Measurements from ENCODE around the gene MVB12B. TPM values are rescaled to one million over a fixed set of nuclear protein-coding genes. Genes with fewer than 3 reads are reported as not detected.

Gene MVB12B
- total RNA-seq, 1 donor from 2014 or later: 8.8 TPM

DNA sequence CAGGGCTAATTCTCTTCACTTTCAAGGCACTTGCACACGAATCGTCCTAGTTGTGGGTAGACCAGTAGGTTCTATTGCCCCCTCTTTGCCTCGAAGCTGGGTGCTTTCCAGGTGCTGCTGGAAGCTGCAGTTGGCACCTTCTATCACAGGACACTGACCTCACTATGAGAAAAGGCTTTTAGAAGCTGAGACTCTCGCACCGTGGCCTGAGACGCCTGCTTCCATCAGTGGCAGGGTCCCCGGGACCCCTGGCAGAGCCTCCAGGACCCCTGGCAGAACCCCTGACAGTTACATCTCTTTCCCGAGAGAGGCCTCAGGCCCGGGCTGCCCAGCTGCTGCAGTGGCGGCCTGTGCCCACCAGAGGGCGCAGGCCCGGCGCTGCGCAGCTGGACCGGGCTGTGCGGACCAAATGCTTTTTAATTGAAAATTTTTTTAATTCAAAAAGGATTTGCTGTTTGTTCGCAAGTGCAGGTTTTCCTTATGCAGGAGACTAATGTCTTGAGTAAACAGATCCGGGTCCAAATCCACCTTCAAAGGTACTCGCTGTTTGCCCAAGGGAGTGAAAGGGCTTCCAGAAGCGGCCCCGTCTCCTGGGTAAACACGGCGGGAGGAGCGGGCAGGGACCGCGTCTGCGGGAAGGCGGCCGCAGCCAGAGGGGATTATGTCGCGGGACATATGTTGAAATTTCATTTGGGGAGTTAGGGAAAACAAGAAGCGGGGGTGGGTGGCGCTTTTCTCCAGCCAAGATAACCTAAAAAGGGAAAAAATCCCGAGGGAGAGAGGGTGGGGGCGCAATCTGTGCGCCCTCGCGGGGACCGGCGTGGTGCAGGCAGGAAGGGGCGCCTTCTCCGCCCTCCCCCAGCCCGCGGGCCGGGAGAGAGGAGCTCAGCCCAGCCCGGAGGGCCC is 172.6 kb downstream of the MVB12B start:
- no peak for DNase-seq (ENCODE audit: low spot score)
- peak; percentile 83 for ATAC-seq

DNA sequence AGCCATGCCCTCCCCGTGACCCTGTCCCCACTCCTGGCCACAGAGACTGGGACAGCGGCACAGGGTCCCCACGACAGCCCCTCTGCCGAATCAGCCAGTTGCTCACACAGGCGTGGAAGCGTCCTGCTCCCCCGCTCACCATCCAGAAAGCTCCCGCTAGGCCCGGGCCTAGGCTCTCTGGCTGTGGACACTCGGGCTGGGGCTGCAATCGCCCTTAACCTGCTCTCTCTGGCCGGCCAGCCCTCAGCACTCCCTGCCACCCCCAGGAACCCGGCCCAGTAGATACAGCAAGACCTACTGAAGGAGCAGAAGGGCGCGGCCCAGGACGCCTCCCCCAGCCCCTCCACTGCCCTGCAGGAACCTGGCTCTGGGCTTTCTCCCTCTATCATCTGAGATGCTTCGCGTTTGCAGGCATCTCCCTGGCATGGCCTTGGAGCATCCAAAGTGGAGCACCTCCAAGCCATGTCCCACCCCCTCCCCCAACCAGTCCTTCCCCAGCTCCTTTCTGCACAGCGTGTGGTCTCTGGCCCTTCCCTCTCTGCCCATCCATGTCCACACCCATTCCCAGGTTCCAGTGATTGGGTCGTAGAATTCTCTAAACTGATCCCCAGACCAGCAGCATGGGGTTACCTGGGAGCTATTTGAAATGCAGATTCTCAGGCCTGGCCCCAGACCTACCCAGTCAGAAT is 173.4 kb downstream of the MVB12B start:
- DNase-seq (ENCODE audit: low spot score) (no peak), ATAC-seq (no peak)

DNA sequence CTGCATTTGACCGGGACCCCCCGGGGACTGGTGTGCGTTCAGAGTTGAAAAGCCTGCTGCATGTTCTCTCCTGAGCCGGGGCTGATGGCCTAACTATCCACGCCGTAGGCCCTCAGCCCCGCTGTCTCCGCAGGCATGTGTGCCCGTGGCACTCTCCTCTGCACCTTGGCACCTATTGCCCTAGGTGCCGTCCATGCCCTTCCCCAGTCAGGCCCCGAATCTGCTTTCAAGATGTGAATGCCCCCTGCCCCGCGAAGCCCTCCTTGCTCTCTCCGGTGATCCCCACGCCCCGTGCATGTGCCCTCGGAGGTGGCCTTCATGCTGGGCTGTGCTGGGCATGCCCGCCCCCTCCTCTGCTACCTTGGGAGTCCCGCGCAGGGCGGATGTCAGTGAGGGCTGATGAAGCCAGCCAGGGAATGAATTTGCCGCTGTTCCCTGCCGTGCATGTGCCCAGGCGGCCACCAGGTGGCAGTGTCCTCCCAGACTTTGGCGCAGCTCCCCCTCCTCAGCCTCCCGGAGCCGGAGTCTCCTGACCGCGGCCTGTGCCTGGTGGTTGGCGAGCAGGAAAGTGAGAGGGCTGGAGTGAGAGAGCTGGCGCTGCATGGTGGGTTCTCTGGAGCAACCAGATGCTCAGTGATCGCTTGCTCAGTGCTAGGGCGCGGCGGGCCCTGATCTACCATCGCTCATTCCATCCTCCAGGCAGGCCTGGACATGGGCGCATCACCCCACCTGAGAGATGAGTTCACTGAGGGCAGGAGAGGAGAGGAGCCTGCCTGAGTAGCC is 174.2 kb downstream of the MVB12B start:
- ATAC-seq (peak; percentile 68), DNase-seq (ENCODE audit: low spot score) (no peak)

DNA sequence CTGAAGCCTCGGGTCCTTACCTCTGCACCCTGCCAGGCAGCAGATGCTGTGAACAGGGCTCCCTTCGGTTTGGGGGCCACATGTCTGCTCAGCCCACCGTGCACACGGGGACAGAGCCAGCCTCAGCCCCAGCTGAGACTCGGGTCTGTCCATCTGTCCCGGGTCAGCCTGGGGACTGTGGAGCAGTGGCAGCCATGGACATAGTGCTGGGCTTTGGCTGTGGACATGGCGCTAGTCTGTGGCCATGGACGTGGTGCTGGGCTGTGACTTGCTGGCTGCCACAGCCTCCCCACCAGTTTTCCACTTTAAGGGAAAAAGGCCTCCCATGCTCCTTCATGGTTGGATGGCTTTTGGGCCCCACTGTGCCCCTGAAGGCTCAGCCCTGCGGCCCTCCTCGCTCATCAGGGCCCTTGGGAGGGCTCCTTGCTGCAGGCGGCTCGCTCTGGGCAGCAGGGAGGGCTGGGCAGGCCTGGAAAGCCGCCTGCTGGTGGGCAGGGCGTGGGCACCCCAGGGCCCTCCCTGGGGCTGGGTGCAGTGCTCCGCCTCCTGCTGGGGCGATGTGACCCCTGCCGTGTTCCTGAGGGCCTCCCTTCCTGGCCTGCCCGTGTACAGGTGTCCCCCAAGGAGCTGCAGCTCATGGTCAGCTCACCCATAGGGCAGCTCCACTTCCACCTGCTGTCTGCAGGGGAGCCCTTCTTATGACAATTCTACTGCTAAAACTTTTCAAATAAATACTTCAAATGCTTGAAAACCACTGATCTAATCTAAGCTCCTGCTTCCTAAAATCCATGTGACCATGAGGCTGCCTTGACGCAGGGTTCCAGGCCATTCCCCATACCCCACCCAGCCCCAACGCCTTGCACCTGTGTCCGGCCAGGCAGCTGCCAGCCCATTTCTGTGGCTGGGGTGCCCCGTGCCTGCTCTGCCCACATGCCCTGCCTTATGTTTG is 175.0 kb downstream of the MVB12B start:
- no peak for ATAC-seq
- no peak for DNase-seq (ENCODE audit: low spot score)

DNA sequence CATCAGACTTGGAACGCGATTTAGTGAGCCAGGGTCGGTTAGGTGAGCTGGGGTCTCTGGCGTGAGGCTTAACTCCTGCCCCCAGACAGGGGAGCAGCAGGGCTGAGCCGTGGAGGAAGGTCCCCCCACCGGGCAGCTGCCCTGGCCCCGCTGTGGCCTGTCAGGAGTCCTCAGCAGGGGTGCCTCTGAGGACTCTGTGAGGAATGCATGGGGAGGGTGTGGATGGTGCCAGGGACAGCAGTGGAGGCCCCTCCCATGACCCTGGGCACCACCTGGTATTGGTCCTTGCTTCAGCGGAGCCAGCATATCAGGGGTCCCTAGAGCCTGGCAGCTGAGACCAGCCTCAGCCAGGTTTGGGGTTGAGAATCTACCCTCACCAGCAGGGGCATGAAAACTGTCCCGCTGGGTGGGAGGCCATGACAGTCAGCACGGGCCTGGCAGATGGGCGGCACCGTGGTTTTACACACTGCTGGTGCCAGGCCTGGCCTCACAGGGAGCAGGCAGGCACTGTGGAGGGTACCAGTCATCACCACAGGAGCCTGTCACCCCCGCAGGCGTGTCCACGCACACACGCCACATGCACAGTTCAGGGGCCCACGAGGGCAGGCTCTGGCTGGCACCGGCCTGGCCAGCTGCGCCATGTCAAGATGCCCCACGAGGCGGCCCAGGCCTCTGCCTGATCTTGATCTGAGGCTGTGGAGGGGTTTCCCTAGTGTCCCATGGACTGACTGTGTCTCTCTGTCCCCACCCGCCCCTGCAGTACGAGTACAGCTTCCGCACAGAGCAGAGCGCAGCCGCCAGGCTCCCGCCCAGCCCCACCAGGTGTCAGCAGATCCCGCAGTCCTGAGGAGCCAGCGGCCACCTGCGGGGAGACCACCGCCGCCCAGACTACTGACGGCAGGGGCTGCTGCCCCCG is 176.0 kb downstream of the MVB12B start:
- no peak for DNase-seq (ENCODE audit: low spot score)
- ATAC-seq: no peak

DNA sequence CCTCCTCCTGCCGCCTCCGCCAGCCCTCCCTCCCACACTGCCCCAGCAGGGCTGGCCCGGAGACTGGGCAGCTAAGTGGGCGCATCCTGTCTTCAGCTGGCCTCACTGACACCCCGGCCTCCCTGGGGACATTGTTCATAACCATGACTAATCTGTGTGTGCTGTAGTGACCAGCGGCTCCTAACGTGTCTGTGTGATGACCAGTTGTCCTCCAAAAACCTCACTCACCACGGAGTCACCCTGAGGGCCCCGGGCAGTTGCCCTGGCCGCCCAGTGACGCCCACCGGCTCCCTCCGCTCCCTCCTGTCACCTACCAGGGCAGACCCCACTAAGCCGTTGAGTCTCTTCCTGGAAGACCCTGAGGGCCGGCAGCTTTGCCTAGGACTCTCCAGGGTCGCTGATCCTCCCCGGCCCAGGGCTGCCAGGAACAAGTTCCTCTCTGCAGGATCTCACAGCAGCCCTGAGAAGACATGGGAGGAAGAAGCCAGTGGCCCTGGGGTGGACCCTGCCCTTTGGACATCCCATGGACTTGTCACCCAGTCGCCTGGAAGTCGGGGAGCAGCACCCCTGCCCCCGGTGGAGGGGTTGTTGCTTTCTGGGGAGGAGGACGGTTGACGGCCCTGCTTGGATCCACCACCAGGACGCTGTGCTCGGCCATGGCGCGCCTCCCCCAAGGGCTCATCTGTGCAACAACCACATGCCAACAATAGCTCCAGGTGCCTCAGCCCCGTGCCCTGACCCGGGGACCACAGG is 176.9 kb downstream of the MVB12B start:
- DNase-seq (ENCODE audit: low spot score) (no peak), ATAC-seq (no peak)

DNA sequence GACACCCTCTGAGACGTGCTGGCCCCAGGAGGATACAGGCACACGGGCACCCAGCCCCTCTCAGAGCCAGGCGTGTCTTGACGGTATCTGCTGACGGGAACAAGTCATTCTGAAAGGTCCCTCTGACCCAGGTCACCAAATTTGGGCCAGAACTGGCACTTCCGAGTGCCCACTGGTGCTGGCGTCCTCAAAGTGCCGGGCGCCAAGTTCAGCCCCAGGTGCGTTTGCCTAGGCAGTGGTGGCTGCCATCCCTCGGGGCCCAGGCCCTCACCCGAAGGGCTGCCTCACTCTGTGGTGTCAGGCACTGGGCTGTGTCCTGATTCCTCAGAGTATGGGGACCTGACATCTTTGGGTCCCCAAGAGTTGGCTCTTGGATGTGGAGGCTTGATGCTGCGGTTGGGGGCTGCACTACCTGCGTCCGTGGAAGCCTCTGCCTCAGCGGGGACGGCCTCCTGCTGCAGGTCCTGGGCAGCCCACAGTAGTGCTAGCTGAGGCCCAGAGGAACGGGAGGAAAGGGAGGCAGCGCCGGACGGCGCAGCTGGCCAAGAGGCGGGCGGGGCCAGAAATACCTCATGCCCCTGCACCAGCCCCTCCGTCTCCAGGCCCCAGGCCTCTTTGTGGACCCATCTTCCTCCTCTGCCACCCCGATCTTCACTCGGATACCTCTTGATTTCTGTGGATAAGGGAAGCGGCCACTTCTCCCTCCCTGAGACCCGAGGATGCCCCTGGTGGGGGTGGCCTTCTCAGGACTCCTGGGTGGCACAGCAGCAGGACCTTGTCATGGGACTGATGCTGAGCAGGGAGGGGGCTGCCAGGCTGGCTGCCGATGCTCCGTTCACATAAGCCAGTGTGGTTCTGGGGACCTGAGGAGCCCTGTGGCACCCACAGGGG is 177.7 kb downstream of the MVB12B start:
- no peak for DNase-seq (ENCODE audit: low spot score)
- ATAC-seq: no peak

DNA sequence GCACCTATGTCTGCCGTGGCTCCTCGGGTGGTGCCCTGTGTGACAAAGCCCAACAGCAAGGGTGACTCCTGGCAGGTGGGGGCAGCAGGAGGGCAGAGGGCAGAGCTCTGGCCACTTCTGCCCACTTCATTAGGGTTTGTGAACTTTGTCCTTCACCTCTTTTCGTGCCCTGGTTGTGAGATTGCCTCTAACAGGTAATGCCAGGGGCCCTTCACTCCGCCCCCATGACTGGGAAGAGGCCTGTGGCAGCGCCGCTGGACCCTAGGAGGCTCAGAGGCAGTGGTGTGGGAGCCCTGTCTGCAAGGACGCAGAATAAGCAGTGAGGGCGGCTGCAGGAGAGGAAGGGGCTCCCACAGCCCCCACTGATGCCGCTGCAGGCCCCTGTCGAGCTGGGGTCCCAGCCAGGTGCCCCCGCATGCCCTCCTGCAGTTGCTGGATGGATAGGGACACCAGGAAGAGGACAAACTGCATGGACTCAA is 178.4 kb downstream of the MVB12B start:
- DNase-seq (ENCODE audit: low spot score) (no peak), ATAC-seq (no peak)

DNA sequence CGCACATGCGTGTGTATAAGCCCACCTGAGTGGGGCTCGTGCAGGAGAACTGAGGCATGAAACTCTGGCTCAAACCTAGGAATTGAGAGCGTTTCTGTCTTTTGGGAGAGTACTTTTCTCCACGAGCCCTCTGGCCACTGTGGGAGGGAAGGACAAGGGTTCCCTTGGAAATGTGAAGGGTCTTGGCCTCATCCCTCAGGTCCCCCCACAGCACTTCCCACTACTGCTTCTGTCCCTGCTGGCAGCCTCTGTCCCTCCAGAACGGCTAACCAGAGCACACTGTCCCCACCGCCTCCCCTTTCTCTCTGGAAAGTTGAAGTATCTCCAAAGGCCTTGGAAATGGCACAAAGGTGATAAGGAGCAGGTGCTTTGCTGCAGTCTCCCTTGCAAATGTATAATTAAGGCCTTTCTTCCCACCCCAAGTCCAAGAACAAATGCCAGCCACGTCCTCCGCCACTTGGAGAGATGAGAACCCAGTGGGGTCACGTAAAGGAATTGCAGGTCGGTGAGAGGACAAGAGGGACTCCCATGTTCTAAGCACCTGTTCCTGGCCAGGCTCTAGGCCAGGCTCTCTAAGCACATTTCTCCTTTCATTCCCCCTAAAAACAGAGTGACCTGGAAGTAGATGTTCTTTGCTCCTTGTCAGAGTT is 179.2 kb downstream of the MVB12B start:
- no peak for DNase-seq (ENCODE audit: low spot score)

DNA sequence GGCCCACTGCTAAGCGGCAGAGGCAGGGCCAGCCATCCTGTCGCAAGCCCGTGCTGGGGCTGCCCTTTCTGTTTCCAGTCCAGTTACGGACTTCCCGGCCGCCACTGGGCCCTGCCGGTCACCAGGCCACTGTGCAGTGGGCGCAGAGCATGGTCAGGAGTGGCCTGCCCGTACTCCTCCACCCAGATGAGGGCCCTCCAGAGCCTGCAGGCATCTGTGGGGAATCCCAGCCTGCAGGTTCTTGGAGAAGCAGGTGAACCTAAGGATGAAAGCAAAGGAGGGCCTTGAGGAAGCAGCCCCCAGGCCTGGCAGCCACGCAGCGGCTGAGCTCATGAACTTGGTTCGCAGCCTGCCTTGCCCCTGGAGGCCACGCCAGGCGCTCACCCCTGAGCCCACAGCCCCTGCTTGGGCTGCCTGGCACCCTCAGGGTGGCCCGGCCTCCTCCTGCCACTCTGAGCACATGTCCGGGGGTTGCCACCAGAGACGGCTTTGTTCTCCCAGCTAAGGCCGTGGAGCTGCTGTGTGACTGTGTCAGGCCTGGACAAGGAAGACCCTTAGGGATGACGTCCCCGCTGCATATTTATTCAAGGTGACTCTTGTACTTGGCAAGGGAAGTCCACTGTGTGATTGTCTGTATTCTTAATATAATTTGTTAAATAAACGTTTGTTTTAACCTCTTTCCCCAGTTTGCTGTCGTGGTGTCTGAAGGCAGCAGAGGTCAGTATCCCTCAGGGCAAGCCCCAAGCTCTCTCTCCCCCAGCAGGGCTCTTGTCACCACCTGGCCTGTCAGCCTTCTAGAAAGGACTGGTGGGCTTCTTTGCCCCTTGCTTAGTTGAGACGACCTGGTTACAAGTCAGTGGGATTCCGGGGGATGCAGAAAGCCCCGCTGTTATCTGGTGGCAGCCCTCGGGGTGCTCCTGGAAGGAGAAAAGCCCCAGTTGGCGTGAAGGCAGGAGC is 180.0 kb downstream of the MVB12B start:
- ATAC-seq: peak; percentile 13
- no peak for DNase-seq (ENCODE audit: low spot score)

More for the DNA sequence above, 179.2 kb downstream of the MVB12B start:
- ATAC-seq: no peak

DNA sequence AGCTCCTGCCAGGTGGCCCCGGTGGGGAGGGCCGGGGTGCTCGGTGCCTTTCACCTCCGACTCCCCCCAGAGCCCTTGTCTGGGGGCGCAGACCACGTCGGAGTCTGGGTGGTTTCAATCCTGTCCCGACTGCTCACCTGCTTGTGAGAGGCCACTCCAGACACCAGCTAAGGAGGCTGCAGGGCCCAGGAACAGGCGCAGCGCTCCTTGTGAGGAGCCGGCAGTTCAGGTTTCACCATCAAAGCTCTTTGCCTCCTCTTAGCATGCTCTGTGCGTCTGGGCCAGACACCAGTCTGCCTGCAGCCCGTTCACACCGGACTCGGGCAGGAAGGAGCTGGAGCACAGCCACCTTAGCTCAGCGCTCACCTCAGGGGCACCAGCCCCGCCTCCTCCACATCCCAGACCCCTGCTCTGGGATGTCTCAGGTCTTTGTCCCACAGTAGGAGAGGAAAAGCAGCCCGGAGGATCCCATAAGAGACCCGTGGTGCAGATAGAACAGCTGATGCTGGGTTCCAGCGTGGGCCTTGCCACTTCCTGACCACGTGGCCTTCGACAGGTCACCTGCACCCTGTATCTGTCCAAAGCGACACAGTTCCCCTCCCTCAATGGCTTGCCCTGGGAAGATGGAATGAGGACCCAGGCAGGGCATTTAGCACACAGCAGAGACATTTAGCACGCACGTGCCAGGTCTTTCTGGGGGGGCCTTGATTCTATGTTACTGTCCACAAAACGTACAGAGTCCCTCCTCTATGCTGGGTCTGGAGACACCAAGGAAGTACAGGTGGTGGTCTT is 180.9 kb downstream of the MVB12B start:
- DNase-seq (ENCODE audit: low spot score) (no peak), ATAC-seq (peak; percentile 6)

DNA sequence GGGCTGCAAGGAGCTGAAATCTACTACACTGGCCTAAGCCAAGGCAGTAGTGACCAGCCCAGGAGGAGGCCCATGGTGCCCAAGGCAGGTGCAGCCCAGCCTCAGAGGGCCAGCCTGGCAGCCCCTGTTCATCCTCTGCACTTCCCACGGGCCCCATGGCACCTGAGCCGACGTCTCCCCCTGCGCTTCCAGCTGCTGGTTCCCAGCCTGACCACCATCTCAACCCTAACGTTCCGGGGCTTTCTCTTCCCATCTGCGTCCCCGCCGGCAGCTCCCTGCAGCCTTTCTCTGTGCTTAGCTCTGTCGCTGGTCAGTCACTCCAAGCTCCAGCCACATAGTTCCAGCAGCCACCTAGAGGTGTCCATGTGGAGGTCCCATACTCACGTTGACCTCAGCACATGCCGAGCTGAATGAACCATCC is 181.6 kb downstream of the MVB12B start:
- DNase-seq (ENCODE audit: low spot score) (no peak), ATAC-seq (peak; percentile 6)

DNA sequence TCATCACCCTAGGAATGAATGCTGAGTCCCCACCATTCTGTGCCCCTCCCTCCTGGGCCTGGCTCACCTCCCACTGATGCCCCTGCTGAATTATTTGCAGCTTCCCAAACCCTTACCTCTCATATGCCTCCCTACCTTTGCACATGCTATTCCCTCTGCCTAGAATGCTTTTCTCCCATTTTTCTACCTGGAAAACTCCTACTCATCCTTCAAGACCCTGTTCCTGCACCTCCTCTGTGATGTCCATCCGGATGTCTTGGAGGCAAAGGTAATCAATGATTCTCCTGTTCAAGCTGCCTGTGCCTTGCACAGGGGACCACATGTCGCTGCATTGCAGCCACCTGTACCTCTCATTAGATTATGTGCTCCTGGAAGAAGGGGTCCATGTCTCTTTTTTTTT is 182.3 kb downstream of the MVB12B start:
- DNase-seq (ENCODE audit: low spot score): no peak
- no peak for ATAC-seq

DNA sequence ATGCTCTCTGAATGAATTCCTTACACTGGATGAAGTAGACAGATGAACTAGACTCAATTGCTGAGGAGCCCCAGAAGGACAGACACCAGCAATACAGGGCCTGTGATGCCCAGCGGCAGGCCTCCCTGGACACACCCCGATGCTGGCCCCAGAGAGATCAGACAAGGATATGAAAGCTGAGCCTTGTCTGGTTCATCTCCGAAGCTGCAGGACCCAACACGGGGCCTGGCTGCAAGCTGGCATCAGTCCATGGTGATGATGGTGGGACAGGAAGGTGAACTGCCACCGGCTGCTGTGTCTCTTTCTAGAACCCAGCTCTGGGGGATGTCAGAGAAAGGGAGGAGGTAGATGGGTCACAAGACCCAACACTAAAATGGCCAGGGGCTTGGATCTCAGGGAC is 183.1 kb downstream of the MVB12B start:
- no peak for DNase-seq (ENCODE audit: low spot score)
- ATAC-seq: no peak

DNA sequence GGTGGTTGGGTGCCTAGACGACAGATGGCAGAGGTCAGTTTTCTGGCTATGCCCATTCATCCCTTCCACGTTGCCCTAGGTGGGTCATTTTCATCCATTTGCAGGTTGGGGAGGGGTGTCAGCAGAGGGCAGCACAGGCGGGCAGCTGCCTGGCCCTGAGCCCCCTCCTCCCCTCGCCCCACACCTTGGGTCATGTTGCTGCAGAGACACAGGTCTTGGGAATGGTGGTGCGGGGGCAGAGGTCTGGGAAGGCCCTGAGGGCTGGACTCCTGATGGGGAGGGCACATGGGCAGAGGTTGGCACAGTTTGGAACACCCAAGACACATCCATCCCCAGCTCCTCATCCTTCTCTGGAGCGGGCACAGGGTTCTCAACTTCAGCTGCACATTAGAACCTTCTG is 183.9 kb downstream of the MVB12B start:
- ATAC-seq (no peak), DNase-seq (ENCODE audit: low spot score) (no peak)
